ENCODE results near the gene ZBTB20. TPM values are rescaled to one million over a fixed set of nuclear protein-coding genes. Genes with fewer than 3 reads are reported as not detected.

Gene ZBTB20
- total RNA-seq, 4 donors from 2014 or later: 4.1 to 41.8 (median 11.6) TPM

DNA sequence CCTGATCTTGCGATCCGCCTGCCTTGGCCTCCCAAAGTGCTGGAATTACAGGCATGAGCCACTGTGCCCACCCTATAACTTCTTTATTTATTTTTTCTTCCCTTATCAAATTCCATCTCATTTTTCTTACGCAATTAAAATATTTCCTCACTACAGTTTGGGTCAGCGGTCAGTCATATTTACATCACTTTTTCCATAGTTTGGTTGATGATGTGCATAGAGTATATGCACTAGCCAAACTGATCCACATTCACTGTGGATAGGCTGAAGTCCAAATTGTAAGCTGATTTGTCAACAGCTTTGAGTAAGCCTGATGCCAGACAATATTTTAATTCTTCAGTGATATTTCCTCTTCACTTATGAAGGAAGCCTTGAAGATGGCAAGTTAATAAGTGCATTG lies 596.9 kb downstream of the ZBTB20 start:
- TF ChIP-seq, protein P1, sequence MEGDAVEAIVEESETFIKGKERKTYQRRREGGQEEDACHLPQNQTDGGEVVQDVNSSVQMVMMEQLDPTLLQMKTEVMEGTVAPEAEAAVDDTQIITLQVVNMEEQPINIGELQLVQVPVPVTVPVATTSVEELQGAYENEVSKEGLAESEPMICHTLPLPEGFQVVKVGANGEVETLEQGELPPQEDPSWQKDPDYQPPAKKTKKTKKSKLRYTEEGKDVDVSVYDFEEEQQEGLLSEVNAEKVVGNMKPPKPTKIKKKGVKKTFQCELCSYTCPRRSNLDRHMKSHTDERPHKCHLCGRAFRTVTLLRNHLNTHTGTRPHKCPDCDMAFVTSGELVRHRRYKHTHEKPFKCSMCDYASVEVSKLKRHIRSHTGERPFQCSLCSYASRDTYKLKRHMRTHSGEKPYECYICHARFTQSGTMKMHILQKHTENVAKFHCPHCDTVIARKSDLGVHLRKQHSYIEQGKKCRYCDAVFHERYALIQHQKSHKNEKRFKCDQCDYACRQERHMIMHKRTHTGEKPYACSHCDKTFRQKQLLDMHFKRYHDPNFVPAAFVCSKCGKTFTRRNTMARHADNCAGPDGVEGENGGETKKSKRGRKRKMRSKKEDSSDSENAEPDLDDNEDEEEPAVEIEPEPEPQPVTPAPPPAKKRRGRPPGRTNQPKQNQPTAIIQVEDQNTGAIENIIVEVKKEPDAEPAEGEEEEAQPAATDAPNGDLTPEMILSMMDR (IDR thresholded peaks at IDR 0.05): no peak
- no peak for TF ChIP-seq POLR2A (IDR thresholded peaks at IDR 0.05)
- Histone ChIP-seq H3K9me3 (no peaks in the 10 kb centered on the region), H3K27me3 (no peaks in the 10 kb centered on the region), H3K27ac (no peak overlapping the region), H3K4me1 (peaks cover 0 to 10% (median 0%) of the 10 kb centered on the region in 3 donors), H3K36me3 (no peaks in the 10 kb centered on the region), H3K4me3 (no peak overlapping the region)
- DNase-seq: no peak
- intact Hi-C loops (cut with DNase I): no loop called here
- 95 to 100% methylated on average over 4 of the region's 4 CpGs for WGBS, 2 donors

DNA sequence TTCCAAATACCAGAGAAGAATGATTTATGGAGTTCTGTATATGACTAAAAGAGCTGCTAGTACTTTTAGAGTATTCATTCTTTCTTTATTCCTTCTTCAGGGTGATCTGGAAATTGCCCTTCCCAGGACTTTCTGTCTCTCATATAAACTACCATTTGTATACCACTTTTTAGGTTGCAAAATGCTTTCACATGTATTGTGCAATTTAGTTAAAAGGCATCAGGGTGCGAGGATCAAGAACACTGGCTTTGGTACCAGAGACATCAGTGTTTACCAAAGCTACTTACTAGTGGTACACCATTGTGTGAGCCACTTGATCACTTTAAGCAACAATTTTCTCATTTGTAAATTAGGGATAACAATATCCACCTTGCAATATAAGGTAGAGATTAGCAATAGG lies 601.9 kb downstream of the ZBTB20 start:
- intact Hi-C loops (cut with DNase I): no loop called here

DNA sequence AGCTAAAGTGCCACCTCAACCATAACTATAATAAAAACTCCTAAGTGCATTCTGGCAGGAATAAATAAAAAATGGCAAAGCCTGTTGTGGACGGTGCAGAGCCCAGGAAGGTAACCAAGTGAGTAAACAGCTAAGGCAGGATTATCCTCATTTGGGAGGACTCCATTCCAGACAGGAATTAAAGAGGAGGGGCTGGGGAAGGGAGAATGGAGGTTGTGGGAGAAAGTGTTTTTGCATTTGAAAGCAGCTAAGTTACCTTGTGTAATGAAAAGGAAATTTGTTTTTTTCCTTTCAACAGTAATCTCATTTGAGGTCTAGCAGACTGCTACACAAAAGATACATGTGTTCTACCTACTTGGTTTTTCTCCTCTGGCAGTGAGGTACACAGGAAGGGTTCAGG lies 604.7 kb downstream of the ZBTB20 start:
- H3K9me3 ChIP-seq: no peaks in the 10 kb centered on the region
- no peak for DNase-seq
- no peaks in the 10 kb centered on the region for H3K27me3 ChIP-seq
- no peaks in the 10 kb centered on the region for H3K4me1 ChIP-seq
- no peaks in the 10 kb centered on the region for H3K36me3 ChIP-seq
- WGBS, 2 donors: 37 to 78% methylated on average over 1 of the region's 1 CpG
- TF ChIP-seq, protein P1 (IDR thresholded peaks at IDR 0.05): no peak
- no peak for TF ChIP-seq POLR2A (IDR thresholded peaks at IDR 0.05)
- no peak overlapping the region for H3K27ac ChIP-seq
- no peak overlapping the region for H3K4me3 ChIP-seq
- intact Hi-C loops (cut with DNase I): no loop called here

More for the DNA sequence above, 601.9 kb downstream of the ZBTB20 start:
- Histone ChIP-seq H3K4me3 (no peak overlapping the region), H3K4me1 (no peaks in the 10 kb centered on the region), H3K27ac (no peak overlapping the region), H3K27me3 (no peaks in the 10 kb centered on the region), H3K36me3 (no peaks in the 10 kb centered on the region), H3K9me3 (no peaks in the 10 kb centered on the region)
- no peak for TF ChIP-seq POLR2A (IDR thresholded peaks at IDR 0.05)
- TF ChIP-seq, protein P1 (IDR thresholded peaks at IDR 0.05): no peak
- WGBS, 2 donors: 86% methylated on average over 1 of the region's 1 CpG
- no peak for DNase-seq

DNA sequence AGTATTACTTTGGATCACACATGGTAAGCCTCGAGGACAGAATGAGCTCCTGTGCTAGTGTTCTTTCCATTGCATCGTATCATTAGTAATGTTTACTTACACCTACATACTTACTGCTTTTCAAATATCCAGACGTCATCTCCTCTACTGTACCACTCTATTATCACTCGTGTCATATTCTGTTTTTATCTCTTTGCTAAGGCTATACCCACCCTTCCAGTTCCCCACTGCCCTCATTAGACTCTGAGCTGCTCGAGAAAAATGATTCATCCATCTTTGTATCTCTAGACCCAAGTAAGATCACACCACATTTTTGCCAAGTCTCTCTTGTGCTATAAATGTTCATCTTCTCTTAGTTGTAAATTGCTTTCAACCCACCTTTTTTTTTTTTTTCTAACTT lies 607.6 kb downstream of the ZBTB20 start:
- no peak for DNase-seq
- no peak overlapping the region for H3K27ac ChIP-seq
- no peaks in the 10 kb centered on the region for H3K4me1 ChIP-seq
- no peak overlapping the region for H3K4me3 ChIP-seq
- H3K9me3 ChIP-seq: no peaks in the 10 kb centered on the region
- no peak for TF ChIP-seq POLR2A (IDR thresholded peaks at IDR 0.05)
- TF ChIP-seq, protein P1 (IDR thresholded peaks at IDR 0.05): no peak
- H3K27me3 ChIP-seq: no peaks in the 10 kb centered on the region
- H3K36me3 ChIP-seq: no peaks in the 10 kb centered on the region
- 78 to 88% methylated on average over 5 of the region's 5 CpGs for WGBS, 2 donors
- intact Hi-C loops (cut with DNase I): no loop called here

DNA sequence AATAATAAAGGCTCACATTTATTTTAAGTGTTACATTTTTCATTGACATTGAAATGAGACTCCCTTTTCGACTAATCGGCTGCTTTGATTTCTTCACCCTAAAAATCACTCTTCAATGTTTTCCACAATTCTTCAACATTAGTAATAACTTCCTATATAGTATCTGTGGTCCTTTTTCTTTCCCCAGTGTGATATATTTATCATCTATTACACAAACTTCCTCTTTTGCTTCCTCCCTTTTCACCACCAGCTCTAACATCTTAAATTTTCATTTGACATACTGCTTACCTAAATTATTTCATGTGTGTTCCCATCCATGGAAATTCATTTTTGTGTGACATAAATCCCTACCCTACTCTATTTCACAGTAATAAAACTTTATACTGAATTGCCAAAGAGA lies 608.9 kb downstream of the ZBTB20 start:
- 84 to 91% methylated on average over 2 of the region's 2 CpGs for WGBS, 2 donors
- no peak for DNase-seq
- Histone ChIP-seq H3K36me3 (no peaks in the 10 kb centered on the region), H3K27me3 (no peaks in the 10 kb centered on the region), H3K4me1 (no peaks in the 10 kb centered on the region), H3K9me3 (no peaks in the 10 kb centered on the region), H3K4me3 (no peak overlapping the region), H3K27ac (no peak overlapping the region)
- TF ChIP-seq POLR2A (IDR thresholded peaks at IDR 0.05): no peak
- TF ChIP-seq, protein P1 (IDR thresholded peaks at IDR 0.05): no peak
- intact Hi-C loops (cut with DNase I): no loop called here
